HUES6 (cell line): ENCODE measurements around the gene ERBB4.

Experiments used
- H3K27ac ChIP-seq: 2 replicates; pipeline ENCODE4 v1.7.0; 2013; ENCODE audit warnings: low read depth, mild to moderate bottlenecking, low read length, inconsistent platforms
- H3K27me3 ChIP-seq: 2 replicates; pipeline ENCODE4 v1.6.1; 2013; ENCODE audit warnings: low read length; ENCODE audit not compliant: control insufficient read depth, insufficient read depth
- H3K36me3 ChIP-seq: 2 replicates; pipeline ENCODE4 v1.6.1; 2013; ENCODE audit warnings: low read length; ENCODE audit not compliant: control insufficient read depth, insufficient read depth
- H3K4me1 ChIP-seq: 2 replicates; pipeline ENCODE4 v1.6.1; 2013; ENCODE audit warnings: low read length; ENCODE audit not compliant: control insufficient read depth, insufficient read depth
- H3K4me3 ChIP-seq: 2 replicates; pipeline ENCODE4 v1.5.1; 2013; ENCODE audit warnings: low read depth, low read length
- H3K9ac ChIP-seq: one replicate; pipeline ENCODE4 v1.6.1; 2013; ENCODE audit warnings: mild to moderate bottlenecking, low read length
- H3K9me3 ChIP-seq: 2 replicates; pipeline ENCODE4 v1.6.1; 2013; ENCODE audit warnings: low read depth, low read length; ENCODE audit not compliant: control insufficient read depth, insufficient read depth

The ERBB4 gene

GRCh38 chr2:212089873-212090272 is 448.7 kb downstream of the ERBB4 start:
- Histone ChIP-seq H3K36me3 (no peaks in the 10 kb centered on the region), H3K9ac (no peak overlapping the region), H3K4me3 (no peak overlapping the region), H3K27ac (no peak overlapping the region), H3K27me3 (no peaks in the 10 kb centered on the region), H3K9me3 (no peaks in the 10 kb centered on the region), H3K4me1 (no peaks in the 10 kb centered on the region)

GRCh38 chr2:212088353-212088752 is 450.2 kb downstream of the ERBB4 start:
- Histone ChIP-seq H3K4me1 (no peaks in the 10 kb centered on the region), H3K4me3 (no peak overlapping the region), H3K36me3 (no peaks in the 10 kb centered on the region), H3K27ac (no peak overlapping the region), H3K9me3 (no peaks in the 10 kb centered on the region), H3K9ac (no peak overlapping the region), H3K27me3 (no peaks in the 10 kb centered on the region)

GRCh38 chr2:212083492-212083891 is 455.1 kb downstream of the ERBB4 start:
- H3K4me1 ChIP-seq: no peaks in the 10 kb centered on the region
- no peaks in the 10 kb centered on the region for H3K27me3 ChIP-seq
- no peak overlapping the region for H3K9ac ChIP-seq
- H3K9me3 ChIP-seq: no peaks in the 10 kb centered on the region
- H3K4me3 ChIP-seq: no peak overlapping the region
- no peaks in the 10 kb centered on the region for H3K36me3 ChIP-seq
- H3K27ac ChIP-seq: no peak overlapping the region

- no peaks in the 10 kb centered on the region for H3K9me3 ChIP-seq
- H3K27ac ChIP-seq: no peak overlapping the region
- H3K27me3 ChIP-seq: no peaks in the 10 kb centered on the region
- no peak overlapping the region for H3K9ac ChIP-seq
- 0 out of 2 replicates have a peak, but pooled peaks cover 2% of the 10 kb centered on the region for H3K4me1 ChIP-seq
- no peaks in the 10 kb centered on the region for H3K36me3 ChIP-seq
- no peak overlapping the region for H3K4me3 ChIP-seq
These were observed 460.5 kb downstream of the ERBB4 start for GRCh38 chr2:212078103-212078502.

DNA sequence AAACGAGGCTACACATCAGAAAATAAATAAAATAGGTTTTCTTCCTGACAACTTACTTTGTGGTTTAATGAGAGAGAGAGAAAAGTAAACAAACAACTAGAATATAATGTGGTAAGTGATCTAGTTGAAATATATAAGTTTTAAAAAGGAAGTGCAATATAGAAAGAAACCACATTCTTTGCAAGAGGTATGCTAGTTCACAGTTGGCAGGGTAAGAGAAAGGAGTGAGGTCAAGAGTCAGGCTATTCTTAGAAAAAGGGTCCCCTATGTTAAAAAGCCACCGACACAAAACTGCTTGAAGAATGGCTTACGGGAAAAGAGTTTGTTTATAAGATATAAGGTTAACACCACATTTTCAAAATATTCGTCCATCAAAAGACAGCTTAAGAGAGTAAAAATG is 462.1 kb downstream of the ERBB4 start:
- H3K36me3 ChIP-seq: no peaks in the 10 kb centered on the region
- no peak overlapping the region for H3K9ac ChIP-seq
- H3K9me3 ChIP-seq: no peaks in the 10 kb centered on the region
- H3K27ac ChIP-seq: no peak overlapping the region
- H3K27me3 ChIP-seq: no peaks in the 10 kb centered on the region
- H3K4me1 ChIP-seq: 0 out of 2 replicates have a peak, but pooled peaks cover 6% of the 10 kb centered on the region
- no peak overlapping the region for H3K4me3 ChIP-seq

- Histone ChIP-seq H3K4me3 (no peak overlapping the region), H3K36me3 (no peaks in the 10 kb centered on the region), H3K4me1 (0 out of 2 replicates have a peak, but pooled peaks cover 6% of the 10 kb centered on the region)
These were observed 465.2 kb downstream of the ERBB4 start for GRCh38 chr2:212073360-212073759.

GRCh38 chr2:212066546-212066945 is 472.1 kb downstream of the ERBB4 start:
- Histone ChIP-seq H3K4me1 (no peaks in the 10 kb centered on the region), H3K27me3 (no peaks in the 10 kb centered on the region), H3K9me3 (no peaks in the 10 kb centered on the region), H3K36me3 (no peaks in the 10 kb centered on the region), H3K4me3 (no peak overlapping the region), H3K27ac (no peak overlapping the region), H3K9ac (no peak overlapping the region)

More at GRCh38 chr2:212073360-212073759, 465.2 kb downstream of the ERBB4 start:
- H3K9me3 ChIP-seq: no peaks in the 10 kb centered on the region
- H3K27ac ChIP-seq: no peak overlapping the region
- no peaks in the 10 kb centered on the region for H3K27me3 ChIP-seq
- H3K9ac ChIP-seq: no peak overlapping the region

DNA sequence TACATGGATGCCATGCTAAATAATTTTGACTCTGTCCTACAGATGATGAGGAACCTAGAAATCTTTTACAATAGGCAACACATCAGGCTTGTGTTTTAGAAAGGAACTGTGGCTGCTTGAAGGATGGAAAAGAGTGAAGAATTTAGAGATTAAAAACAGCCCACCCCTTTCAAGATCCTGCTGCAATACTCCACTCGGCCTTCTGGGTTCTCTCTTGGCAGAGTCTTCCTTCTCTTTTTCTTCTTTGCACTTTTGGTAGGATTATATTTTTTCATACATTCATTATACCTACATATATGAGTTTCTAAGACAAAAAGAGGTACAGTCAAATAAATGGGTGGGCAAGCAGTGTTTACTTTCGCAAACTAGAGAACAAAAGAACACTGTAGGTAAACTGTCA is 474.3 kb downstream of the ERBB4 start:
- H3K9ac ChIP-seq: no peak overlapping the region
- H3K36me3 ChIP-seq: no peaks in the 10 kb centered on the region
- H3K27me3 ChIP-seq: no peaks in the 10 kb centered on the region
- no peak overlapping the region for H3K27ac ChIP-seq
- H3K4me3 ChIP-seq: no peak overlapping the region
- H3K4me1 ChIP-seq: no peaks in the 10 kb centered on the region
- no peaks in the 10 kb centered on the region for H3K9me3 ChIP-seq

DNA sequence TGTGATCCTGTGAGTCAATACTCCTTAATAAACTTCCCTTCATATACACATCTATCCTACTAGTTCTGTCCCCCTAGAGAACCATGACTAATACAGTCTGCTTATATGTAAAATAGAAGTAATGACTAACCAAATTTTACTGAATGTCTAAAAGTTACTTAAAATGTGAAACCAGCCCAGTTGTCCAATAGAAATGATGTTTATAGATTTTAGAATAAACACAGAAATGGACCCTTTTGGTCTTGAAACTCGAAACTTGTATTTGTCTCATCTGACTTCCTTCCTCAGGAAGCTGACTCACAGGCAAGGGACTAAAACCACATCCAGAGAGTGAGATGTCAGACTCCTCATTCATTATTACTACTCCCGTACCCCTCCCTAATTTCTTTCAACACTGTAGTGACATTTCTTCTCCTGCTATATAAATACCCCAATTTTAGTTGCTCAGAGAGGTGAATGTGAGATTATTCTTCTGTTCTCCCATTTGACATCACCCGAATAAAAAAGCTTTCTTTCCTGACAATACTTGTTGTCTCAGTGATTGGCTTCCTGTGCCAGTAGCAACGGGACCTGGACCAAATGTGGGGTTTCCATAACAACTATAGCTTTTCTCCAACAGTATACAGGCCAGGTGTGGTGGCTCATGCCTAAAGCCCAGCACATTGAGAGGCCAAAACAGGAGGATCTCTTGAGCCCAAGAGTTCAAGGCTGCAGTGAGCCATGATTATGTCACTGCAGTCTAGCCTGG is 486.0 kb downstream of the ERBB4 start:
- Histone ChIP-seq H3K4me3 (no peak overlapping the region), H3K9ac (no peak overlapping the region), H3K9me3 (peaks cover 7% of the 10 kb centered on the region), H3K36me3 (no peaks in the 10 kb centered on the region), H3K27me3 (no peaks in the 10 kb centered on the region), H3K27ac (no peak overlapping the region), H3K4me1 (no peaks in the 10 kb centered on the region)

DNA sequence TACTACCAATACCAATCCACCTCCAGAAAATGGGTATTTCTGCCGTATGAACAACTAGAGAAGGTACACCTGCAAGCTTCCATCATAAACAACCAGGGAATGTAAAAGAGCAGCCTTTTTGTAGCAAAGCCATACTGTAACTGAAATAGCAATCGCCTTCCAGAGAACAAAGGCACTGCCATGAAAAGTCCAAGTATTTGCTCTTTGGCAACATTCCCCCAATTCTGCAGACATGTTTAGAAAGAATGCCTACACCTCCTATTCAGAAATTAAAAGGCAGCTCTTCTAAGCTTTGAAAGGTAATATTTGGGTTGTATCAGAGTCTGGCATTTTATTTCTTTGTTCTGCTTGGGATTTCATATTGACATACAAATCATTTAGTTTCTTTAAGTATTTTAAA is 487.7 kb downstream of the ERBB4 start:
- Histone ChIP-seq H3K9me3 (peaks cover 7% of the 10 kb centered on the region), H3K9ac (no peak overlapping the region), H3K27ac (no peak overlapping the region), H3K4me3 (no peak overlapping the region), H3K27me3 (no peaks in the 10 kb centered on the region), H3K36me3 (no peaks in the 10 kb centered on the region), H3K4me1 (no peaks in the 10 kb centered on the region)

DNA sequence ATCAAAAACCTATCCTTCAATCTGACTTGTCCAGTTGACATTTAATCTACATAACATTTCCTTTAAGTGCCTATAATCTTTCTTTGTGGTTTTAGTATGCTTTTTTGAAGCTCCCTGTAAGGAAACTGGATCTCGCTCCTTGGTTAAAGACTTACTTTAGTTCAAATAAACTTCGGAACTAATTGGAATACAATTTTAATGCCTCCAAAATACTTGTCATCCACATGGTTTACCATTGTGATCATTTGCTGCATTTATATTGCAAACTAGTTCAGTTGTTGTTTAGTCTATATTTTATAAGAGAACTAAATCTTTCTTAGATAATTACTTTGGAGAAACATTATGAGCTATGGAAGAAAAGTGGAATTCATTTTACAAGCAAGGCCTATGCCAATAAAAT is 496.0 kb downstream of the ERBB4 start:
- Histone ChIP-seq H3K27me3 (no peaks in the 10 kb centered on the region), H3K36me3 (no peaks in the 10 kb centered on the region), H3K27ac (no peak overlapping the region), H3K9me3 (no peaks in the 10 kb centered on the region), H3K4me1 (no peaks in the 10 kb centered on the region; the same call in 1 of the 2 replicates), H3K4me3 (no peak overlapping the region), H3K9ac (no peak overlapping the region)
